SU-DHL-6 (cell line): Measurements from ENCODE around the gene ZDHHC7.

Experiments
- H2AFZ ChIP-seq: fragments of 200-600 bp; sonication (generic); 2 replicates; pipeline ENCODE4 v1.6.1; 2014; ENCODE audit warnings: low read depth, mild to moderate bottlenecking, moderate library complexity, mixed read lengths, antibody characterized with exemption, low read length; ENCODE audit not compliant: severe bottlenecking
- H3F3A ChIP-seq: fragments of 200-600 bp; shearing (Covaris generic); 2 replicates; pipeline ENCODE4 v1.6.0; 2016; ENCODE audit warnings: antibody characterized with exemption, mild to moderate bottlenecking; ENCODE audit not compliant: insufficient read depth
- H3K27ac ChIP-seq: fragments of 200-600 bp; sonication (generic); 2 replicates; pipeline ENCODE4 v1.5.1; 2016; ENCODE audit warnings: low read depth, mild to moderate bottlenecking, low read length, moderate library complexity, mixed read lengths
- H3K27me3 ChIP-seq: fragments of 200-600 bp; sonication (generic), shearing (Covaris generic); 2 replicates; pipeline ENCODE4 v1.6.0; 2014; ENCODE audit warnings: mild to moderate bottlenecking, low read length
- H3K36me3 ChIP-seq: fragments of 200-600 bp; sonication (generic); 2 replicates; pipeline ENCODE4 v1.6.1; 2014; ENCODE audit warnings: mild to moderate bottlenecking, low read length, mixed read lengths
- H3K4me2 ChIP-seq: fragments of 300-600, 200-600 bp; shearing (Covaris generic), sonication (generic); 2 replicates; pipeline ENCODE4 v1.6.0; 2014; ENCODE audit warnings: low read length, low read depth, mild to moderate bottlenecking; ENCODE audit not compliant: poor library complexity, severe bottlenecking
- H3K4me3 ChIP-seq: fragments of 200-600 bp; sonication (generic); 2 replicates; pipeline ENCODE4 v1.5.1; 2014; ENCODE audit warnings: antibody characterized with exemption, low read length, mild to moderate bottlenecking, mixed read lengths; ENCODE audit not compliant: insufficient read depth, poor library complexity, severe bottlenecking
- H3K79me2 ChIP-seq: fragments of 200-600 bp; sonication (generic); 2 replicates; pipeline ENCODE4 v1.6.1; 2014; ENCODE audit warnings: mild to moderate bottlenecking, low read length, moderate library complexity; ENCODE audit not compliant: insufficient read depth
- H3K9ac ChIP-seq: fragments of 200-600 bp; sonication (generic); 2 replicates; pipeline ENCODE4 v1.7.0; 2014; ENCODE audit warnings: mild to moderate bottlenecking, low read length
- H3K9me2 ChIP-seq: fragments of 200-600 bp; sonication (generic); replicated peaks from 2 replicates; pipeline ENCODE4 v1.6.1; 2014; ENCODE audit warnings: low read length; ENCODE audit not compliant: insufficient read depth
- H3K9me3 ChIP-seq: fragments of 200-600 bp; sonication (generic); 2 replicates; pipeline ENCODE4 v1.6.1; 2014; ENCODE audit warnings: low read length, mixed read lengths; ENCODE audit not compliant: insufficient read depth
- H4K20me1 ChIP-seq: fragments of 200-600 bp; sonication (generic); 2 replicates; pipeline ENCODE4 v1.6.1; 2014; ENCODE audit warnings: low read depth, mild to moderate bottlenecking, antibody characterized with exemption, low read length, moderate library complexity, mixed read lengths
- CTCF ChIP-seq: fragments of 200-600 bp; sonication (generic); IDR thresholded peaks from one replicate; pipeline ENCODE4 v1.5.1; 2017; ENCODE audit warnings: antibody characterized with exemption, mild to moderate bottlenecking, low read length, moderate library complexity; ENCODE audit not compliant: insufficient read depth, poor library complexity, severe bottlenecking
- EZH2phosphoT487 ChIP-seq: fragments of 200-600 bp; sonication (generic), shearing (Covaris generic); conservative IDR thresholded peaks from 2 replicates; pipeline ENCODE4 v1.6.1; 2018; ENCODE audit warnings: mild to moderate bottlenecking, antibody characterized with exemption, low read length, moderate library complexity, mixed read lengths

The ZDHHC7 gene

DNA sequence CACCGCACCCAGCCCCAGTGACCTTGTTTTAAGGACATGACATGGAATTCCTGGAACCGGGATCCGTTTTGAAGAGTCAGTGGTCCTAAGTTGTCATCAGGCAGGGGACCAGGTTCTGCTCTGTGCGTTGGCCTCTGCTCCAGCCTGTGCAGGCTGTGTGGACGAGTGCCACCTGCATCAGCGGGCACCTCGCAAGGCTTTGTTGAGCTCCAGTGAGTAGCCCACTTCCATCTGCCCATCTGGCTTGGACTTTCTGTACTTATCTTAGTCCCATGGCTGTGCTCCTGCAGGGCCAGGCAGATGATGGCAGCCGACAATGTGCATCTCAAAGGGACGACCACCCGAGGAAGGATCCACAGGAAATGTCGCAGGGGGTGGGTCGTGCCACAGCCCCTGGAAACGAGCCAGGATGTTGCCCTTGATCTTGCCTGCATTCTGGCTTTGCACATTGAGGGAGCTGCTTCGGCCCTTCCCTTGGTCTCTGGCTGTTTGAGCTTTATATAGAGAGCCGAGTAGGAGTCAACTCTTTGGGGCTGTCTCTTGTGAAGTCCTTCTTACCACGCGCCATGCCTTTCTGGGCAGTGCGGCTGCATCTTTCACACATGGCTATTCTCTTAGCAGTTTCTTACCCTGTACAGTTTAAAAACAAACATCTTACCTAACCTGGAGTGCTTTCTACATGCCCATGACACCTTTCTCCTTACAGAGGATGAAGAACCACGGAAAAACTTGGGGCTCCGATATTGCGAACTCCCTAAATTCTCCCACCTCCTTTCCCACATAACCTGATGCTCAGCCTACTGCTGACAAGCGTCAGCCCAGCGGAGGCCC, 34.5 kb upstream of the ZDHHC7 start:
- Histone ChIP-seq H2AFZ (no peak overlapping the region), H3K36me3 (no peaks in the 10 kb centered on the region), H3K9me2 (no peaks in the 10 kb centered on the region), H3F3A (no peaks in the 10 kb centered on the region), H3K27me3 (no peaks in the 10 kb centered on the region), H3K9me3 (no peaks in the 10 kb centered on the region), H3K27ac (no peak overlapping the region), H3K4me2 (no peak overlapping the region), H3K79me2 (no peaks in the 10 kb centered on the region), H3K4me3 (no peak overlapping the region), H3K9ac (no peak overlapping the region), H4K20me1 (no peaks in the 10 kb centered on the region)
- no peak for TF ChIP-seq EZH2phosphoT487
- TF ChIP-seq CTCF = no peak

GRCh38 chr16:85045077-85045476, 33.7 kb upstream of the ZDHHC7 start:
- Histone ChIP-seq H2AFZ (no peak overlapping the region), H3K79me2 (no peaks in the 10 kb centered on the region), H3K27me3 (no peaks in the 10 kb centered on the region), H3K9me3 (no peaks in the 10 kb centered on the region), H3K4me2 (no peak overlapping the region), H3K27ac (no peak overlapping the region), H3K36me3 (no peaks in the 10 kb centered on the region), H3F3A (no peaks in the 10 kb centered on the region), H3K9ac (no peak overlapping the region), H3K9me2 (no peaks in the 10 kb centered on the region), H3K4me3 (no peak overlapping the region), H4K20me1 (no peaks in the 10 kb centered on the region)
- no peak for TF ChIP-seq EZH2phosphoT487
- no peak for TF ChIP-seq CTCF

DNA sequence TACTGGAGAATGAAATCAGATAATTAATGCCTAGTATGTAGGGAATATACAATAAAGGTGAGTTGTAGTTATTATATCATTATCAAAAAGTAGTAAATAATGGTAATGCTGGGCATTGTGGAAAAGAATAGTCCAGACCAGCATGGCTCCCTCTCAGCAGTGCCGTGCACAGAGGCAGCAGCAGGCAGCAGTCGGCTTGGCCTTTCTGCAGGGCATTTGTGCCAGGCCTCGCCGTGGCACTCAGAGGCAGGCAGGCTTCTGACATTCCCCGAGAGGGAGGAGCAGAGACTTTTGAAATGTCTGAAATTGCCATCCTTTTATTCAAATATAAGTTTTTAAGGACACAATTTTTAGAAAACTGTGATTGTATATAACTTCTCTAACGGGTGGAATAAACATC, 31.3 kb upstream of the ZDHHC7 start:
- no peaks in the 10 kb centered on the region for H3K79me2 ChIP-seq
- H2AFZ ChIP-seq = no peak overlapping the region

More for the DNA sequence above, 31.3 kb upstream of the ZDHHC7 start:
- no peaks in the 10 kb centered on the region for H3K9me3 ChIP-seq
- TF ChIP-seq CTCF (no peak), EZH2phosphoT487 (no peak)
- no peaks in the 10 kb centered on the region for H3K36me3 ChIP-seq
- no peaks in the 10 kb centered on the region for H3F3A ChIP-seq
- no peak overlapping the region for H3K27ac ChIP-seq
- H3K4me2 ChIP-seq = no peak overlapping the region
- H3K9ac ChIP-seq = no peak overlapping the region
- no peaks in the 10 kb centered on the region for H3K9me2 ChIP-seq
- H4K20me1 ChIP-seq = no peaks in the 10 kb centered on the region
- H3K4me3 ChIP-seq = no peak overlapping the region
- no peaks in the 10 kb centered on the region for H3K27me3 ChIP-seq
